Measurements from ENCODE around the gene SGCD.

SGCD gene

GRCh38 chr5:156409834-156410233 is 82.9 kb downstream of the SGCD start:
- H3K36me3 ChIP-seq (replicated peaks; ENCODE audit: low read depth, low read length), result no peaks in the 10 kb centered on the region
- no peak overlapping the region for H3K4me3 ChIP-seq (ENCODE audit: low read length)
- no peak overlapping the region for H3K27ac ChIP-seq (ENCODE audit: low read length)
- H3K9me3 ChIP-seq (ENCODE audit: insufficient read depth, low read length), result no peaks in the 10 kb centered on the region
- H3K4me1 ChIP-seq (ENCODE audit: low read length), result no peaks in the 10 kb centered on the region
- no peaks in the 10 kb centered on the region for H4K20me1 ChIP-seq (ENCODE audit: insufficient read depth, low read length)
- TF ChIP-seq EZH2phosphoT487 (IDR thresholded peaks at IDR 0.05; ENCODE audit: low read depth) (no peak), CTCF (IDR thresholded peaks at IDR 0.05; ENCODE audit: low read depth, low read length) (no peak)
- H3K9ac ChIP-seq (ENCODE audit: low read length), result no peak overlapping the region
- H3K79me2 ChIP-seq (ENCODE audit: low read length), result no peaks in the 10 kb centered on the region
- H3K27me3 ChIP-seq (ENCODE audit: low read depth, low read length), result no peaks in the 10 kb centered on the region
- no peak overlapping the region for H3K4me2 ChIP-seq (ENCODE audit: low read length)
- H2AFZ ChIP-seq (ENCODE audit: low read depth, low read length), result no peak overlapping the region

GRCh38 chr5:156411185-156411613 is 84.2 kb downstream of the SGCD start:
- no peak overlapping the region for H3K4me2 ChIP-seq (ENCODE audit: low read length)
- H3K27ac ChIP-seq (ENCODE audit: low read length), result no peak overlapping the region
- no peaks in the 10 kb centered on the region for H3K36me3 ChIP-seq (replicated peaks; ENCODE audit: low read depth, low read length)

GRCh38 chr5:156411957-156412356 is 85.0 kb downstream of the SGCD start:
- Histone ChIP-seq H3K4me1 (ENCODE audit: low read length) (no peaks in the 10 kb centered on the region), H3K36me3 (replicated peaks; ENCODE audit: low read depth, low read length) (no peaks in the 10 kb centered on the region), H3K9me3 (ENCODE audit: insufficient read depth, low read length) (no peaks in the 10 kb centered on the region), H3K27me3 (ENCODE audit: low read depth, low read length) (no peaks in the 10 kb centered on the region), H3K79me2 (ENCODE audit: low read length) (no peaks in the 10 kb centered on the region), H2AFZ (ENCODE audit: low read depth, low read length) (no peak overlapping the region), H4K20me1 (ENCODE audit: insufficient read depth, low read length) (no peaks in the 10 kb centered on the region), H3K27ac (ENCODE audit: low read length) (no peak overlapping the region), H3K4me2 (ENCODE audit: low read length) (no peak overlapping the region), H3K4me3 (ENCODE audit: low read length) (no peak overlapping the region), H3K9ac (ENCODE audit: low read length) (no peak overlapping the region)
- TF ChIP-seq EZH2phosphoT487 (IDR thresholded peaks at IDR 0.05; ENCODE audit: low read depth), result no peak
- TF ChIP-seq CTCF (IDR thresholded peaks at IDR 0.05; ENCODE audit: low read depth, low read length), result no peak

More at GRCh38 chr5:156411185-156411613, 84.2 kb downstream of the SGCD start:
- H3K9me3 ChIP-seq (ENCODE audit: insufficient read depth, low read length), result no peaks in the 10 kb centered on the region
- no peak overlapping the region for H3K4me3 ChIP-seq (ENCODE audit: low read length)
- H4K20me1 ChIP-seq (ENCODE audit: insufficient read depth, low read length), result no peaks in the 10 kb centered on the region
- TF ChIP-seq CTCF (IDR thresholded peaks at IDR 0.05; ENCODE audit: low read depth, low read length) (no peak), EZH2phosphoT487 (IDR thresholded peaks at IDR 0.05; ENCODE audit: low read depth) (no peak)
- H3K9ac ChIP-seq (ENCODE audit: low read length), result no peak overlapping the region
- H2AFZ ChIP-seq (ENCODE audit: low read depth, low read length), result no peak overlapping the region
- H3K79me2 ChIP-seq (ENCODE audit: low read length), result no peaks in the 10 kb centered on the region
- no peaks in the 10 kb centered on the region for H3K4me1 ChIP-seq (ENCODE audit: low read length)
- H3K27me3 ChIP-seq (ENCODE audit: low read depth, low read length), result no peaks in the 10 kb centered on the region

GRCh38 chr5:156414391-156414790 is 87.4 kb downstream of the SGCD start:
- Histone ChIP-seq H3K27me3 (ENCODE audit: low read depth, low read length) (no peaks in the 10 kb centered on the region), H3K4me1 (ENCODE audit: low read length) (no peaks in the 10 kb centered on the region), H4K20me1 (ENCODE audit: insufficient read depth, low read length) (no peaks in the 10 kb centered on the region), H3K9me3 (ENCODE audit: insufficient read depth, low read length) (no peaks in the 10 kb centered on the region), H3K4me3 (ENCODE audit: low read length) (no peak overlapping the region), H2AFZ (ENCODE audit: low read depth, low read length) (no peak overlapping the region), H3K27ac (ENCODE audit: low read length) (no peak overlapping the region), H3K9ac (ENCODE audit: low read length) (no peak overlapping the region), H3K4me2 (ENCODE audit: low read length) (no peak overlapping the region), H3K36me3 (replicated peaks; ENCODE audit: low read depth, low read length) (no peaks in the 10 kb centered on the region), H3K79me2 (ENCODE audit: low read length) (no peaks in the 10 kb centered on the region)
- TF ChIP-seq CTCF (IDR thresholded peaks at IDR 0.05; ENCODE audit: low read depth, low read length) (no peak), EZH2phosphoT487 (IDR thresholded peaks at IDR 0.05; ENCODE audit: low read depth) (no peak)
